GM18498 (cell line): Measurements from ENCODE around the gene RAB37.
A peak's percentile ranks its signal among the peaks of the same experiment; 100 is the strongest.

Experiments
- ATAC-seq: cut with Tn5 transposase; IDR thresholded peaks from one replicate; pipeline ENCODE4 v1.9.1; 2021; ENCODE audit warnings: mild to moderate bottlenecking, moderate library complexity; ENCODE audit not compliant: unreplicated experiment

RAB37 gene

DNA sequence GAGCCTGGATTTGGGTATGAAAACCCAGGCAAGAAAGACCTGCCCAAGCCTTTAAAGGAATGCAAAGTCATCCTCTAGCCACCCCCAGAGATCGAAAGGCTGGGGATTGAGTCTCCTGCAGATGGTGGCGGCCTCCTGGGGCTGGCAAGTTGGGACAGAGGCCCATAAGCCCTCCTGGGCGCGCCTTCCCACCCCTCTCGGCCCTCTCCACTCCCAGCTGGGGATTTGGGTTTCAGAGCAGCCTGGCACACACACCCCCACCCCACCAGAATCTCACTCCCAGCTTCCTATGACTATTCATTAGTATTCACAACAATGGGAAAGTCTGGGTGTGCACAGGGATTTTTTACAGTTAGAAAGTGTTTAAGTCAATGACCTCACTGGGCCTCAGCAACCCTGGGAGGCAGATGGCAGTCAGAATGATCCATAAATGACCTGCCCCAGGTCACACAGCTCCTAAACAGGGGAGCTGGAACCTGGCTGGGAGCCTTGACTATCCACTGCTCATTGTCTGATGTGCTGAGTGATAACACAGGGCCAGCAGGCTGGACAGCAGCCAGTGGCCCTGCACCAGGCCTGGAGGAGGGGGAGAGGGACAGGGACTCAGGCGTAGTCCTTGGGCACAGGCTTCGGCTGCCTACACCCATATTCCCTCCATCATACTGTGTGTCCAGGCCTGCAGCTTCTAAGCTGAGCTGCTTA is 23.5 kb downstream of the RAB37 start:
- no peak for ATAC-seq

DNA sequence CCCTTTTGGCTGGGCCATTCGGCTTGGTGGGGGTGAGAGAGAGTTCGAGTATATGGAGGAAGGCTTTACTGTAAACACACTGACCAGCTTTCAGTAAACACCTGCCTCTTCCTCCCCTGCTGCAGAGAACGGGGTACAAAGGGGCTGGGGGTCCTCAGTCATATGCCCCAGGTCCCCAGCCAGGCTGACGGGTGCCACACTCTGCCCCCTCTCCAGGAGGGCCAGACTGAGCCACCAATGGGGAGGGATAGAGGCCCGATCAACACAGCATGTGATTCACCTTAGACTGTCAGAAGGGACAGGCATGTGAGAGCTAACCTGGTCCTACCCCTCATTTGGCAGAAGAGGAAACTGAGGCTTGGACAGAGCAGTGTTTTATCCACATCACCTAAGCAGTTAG is 24.4 kb downstream of the RAB37 start:
- ATAC-seq, result no peak

DNA sequence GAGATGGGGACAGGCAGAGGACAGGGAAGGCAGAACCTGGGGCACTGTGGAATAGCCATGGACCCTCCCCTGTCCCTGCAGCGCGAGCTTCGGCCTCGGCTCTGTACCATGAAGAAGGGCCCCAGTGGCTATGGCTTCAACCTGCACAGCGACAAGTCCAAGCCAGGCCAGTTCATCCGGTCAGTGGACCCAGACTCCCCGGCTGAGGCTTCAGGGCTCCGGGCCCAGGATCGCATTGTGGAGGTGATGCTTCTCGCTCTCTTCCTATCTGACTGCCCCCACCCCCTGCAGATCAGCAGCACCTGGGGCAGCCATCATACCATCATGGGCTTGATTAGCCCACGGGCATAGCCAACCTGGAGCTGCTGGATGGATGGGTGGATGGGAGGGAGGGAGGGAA is 24.9 kb downstream of the RAB37 start:
- no peak for ATAC-seq

DNA sequence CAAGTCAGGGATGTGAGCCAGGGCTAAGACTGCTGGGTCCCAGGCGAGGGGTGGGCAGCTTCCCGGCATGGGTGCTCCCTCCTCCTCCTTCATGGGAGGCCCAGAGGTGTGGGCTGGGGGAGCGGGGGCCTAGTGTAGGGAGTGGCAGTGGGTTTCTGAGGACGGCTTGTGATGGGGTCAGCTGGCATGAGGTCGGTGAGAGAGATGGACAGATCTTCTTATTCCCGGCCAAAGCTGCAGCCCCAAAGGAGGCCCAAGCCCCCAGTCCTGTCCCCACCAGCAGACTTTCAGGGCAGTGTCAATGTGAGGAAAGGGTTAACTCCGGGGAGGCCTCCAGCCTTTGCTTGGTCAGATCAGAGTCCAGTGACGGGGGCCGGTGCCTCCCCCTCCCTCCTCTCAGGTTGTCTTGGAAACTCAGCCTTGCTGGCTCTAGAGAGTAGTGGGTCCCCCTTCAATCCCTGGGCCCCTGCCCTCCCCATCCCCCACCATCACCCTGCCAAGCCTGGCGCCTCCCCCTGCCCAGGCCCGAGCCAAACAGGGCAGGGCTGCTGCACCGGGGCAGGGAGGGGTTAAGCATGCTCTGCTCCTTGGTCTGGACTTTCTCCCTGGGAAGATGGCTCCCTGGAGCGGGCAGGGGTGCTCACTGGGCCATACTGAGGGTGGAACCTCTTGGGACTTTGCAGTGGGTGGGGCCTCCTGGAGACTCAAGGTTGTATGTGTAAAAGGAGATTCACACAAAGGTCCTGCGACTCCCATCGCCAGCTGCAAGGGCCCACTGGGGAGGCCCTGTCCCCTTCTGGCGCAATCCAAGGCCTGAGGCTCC is 26.7 kb downstream of the RAB37 start:
- ATAC-seq, result no peak

DNA sequence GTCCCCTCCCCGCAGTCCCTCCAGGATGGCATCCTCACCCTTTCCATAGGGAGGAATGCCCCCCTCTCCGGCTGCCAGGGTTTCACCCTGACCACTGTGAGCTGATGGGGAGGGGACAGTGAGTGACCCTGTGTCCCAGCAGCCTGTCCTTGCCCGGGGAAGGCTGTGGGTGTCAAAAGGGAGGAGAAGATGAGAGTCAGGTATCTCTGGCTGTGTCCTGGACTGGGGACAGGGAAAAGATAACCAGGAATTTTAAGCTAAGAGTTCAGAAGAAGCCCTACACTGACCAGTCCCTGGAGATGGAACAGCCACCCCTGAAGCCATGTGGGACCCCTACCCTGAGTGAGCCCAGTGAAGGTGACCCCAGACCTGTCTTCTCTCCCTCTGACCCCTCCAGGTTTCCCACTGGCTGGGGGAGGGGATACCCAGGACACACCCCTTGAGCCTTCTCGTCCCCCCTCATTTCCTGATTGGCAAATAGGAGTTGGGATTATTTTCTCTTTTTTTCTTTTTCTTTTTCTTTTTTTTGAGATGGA is 27.8 kb downstream of the RAB37 start:
- no peak for ATAC-seq

DNA sequence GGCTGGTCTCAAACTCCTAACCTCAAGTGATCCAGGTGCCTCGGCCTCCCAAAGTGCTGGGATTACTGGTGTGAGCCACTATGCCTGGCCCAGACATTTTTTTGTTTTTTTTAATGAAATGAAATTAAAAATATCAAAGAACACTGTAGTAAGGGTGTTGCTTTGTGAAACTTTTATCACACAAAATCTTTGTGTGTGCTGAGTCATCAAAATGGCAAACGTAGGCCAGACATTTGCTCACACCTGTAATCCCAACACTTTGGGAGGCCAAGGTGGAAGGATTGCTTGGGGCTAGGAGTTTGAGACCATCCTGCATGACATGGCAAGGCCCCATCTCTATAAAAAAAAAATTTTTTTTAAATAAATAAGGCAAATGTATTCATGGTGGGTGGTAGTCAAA is 29.4 kb downstream of the RAB37 start:
- ATAC-seq, result no peak

DNA sequence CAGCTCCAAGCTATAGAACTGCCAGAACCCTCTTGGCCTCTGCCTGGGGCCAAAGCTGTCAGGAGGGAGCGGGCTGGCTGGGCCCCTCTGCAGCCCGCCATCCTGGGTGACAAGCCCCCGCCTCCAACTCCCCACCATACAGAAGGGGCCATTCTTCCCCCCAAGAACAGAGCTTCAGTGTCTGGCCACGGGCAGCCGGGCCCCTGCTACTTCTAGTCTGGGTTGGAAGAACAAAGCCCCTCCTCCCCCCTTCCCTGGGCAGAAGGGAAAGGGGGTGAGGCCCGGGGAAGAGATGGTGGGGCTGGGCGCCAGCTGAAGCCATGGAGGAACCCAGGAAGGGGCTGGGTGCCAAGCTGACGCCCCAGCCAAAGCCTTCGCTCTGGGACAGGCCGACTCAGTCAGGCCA is 30.1 kb downstream of the RAB37 start:
- no peak for ATAC-seq

DNA sequence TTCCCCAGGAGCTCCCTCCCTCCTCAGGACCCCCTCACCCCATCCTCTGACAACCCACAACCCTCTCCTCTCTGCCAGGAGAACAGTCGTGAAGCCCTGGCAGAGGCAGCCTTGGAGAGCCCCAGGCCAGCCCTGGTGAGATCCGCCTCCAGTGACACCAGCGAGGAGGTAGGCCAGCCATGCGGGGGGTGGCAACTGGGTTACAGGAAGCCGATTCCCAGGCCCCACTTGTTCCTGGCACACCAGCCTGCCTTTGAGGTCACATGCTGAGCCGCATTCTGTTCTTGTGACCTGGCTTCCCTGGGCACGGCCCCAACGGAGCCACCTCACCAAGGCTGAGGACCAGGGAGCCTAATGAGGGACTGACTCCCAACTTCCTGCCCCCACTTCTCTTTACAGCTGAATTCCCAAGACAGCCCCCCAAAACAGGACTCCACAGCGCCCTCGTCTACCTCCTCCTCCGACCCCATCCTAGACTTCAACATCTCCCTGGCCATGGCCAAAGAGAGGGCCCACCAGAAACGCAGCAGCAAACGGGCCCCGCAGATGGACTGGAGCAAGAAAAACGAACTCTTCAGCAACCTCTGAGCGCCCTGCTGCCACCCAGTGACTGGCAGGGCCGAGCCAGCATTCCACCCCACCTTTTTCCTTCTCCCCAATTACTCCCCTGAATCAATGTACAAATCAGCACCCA is 31.2 kb downstream of the RAB37 start:
- no peak for ATAC-seq

DNA sequence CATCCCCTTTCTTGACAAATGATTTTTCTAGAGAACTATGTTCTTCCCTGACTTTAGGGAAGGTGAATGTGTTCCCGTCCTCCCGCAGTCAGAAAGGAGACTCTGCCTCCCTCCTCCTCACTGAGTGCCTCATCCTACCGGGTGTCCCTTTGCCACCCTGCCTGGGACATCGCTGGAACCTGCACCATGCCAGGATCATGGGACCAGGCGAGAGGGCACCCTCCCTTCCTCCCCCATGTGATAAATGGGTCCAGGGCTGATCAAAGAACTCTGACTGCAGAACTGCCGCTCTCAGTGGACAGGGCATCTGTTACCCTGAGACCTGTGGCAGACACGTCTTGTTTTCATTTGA is 31.7 kb downstream of the RAB37 start:
- ATAC-seq, result no peak

DNA sequence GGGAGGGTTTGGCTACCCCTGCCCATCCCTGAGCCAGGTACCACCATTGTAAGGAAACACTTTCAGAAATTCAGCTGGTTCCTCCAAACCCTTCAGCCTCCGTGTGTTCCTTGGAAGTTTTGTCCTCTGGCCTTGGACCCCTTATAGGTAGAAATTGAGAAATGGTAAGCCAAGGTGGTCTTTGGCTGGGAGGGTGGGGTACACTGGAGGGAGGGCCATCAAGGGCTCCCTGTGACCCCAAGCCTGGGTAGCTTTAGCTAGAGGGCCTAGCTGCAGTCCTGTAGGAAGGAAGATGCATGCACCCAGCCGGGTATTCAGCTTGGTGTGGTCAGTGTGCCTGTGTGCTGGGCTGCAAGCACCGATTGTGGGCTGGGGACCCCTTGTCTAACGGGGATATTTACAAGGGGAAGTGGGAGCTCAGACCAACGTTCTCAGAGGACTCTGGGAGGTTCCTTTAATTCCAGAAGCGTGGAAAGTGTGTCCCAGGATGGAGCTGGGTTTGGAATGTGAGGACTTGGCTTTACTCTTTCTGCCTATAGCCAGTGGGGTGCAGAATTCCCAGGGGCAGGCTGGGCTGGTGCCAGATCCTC is 32.3 kb downstream of the RAB37 start:
- ATAC-seq, result no peak

DNA sequence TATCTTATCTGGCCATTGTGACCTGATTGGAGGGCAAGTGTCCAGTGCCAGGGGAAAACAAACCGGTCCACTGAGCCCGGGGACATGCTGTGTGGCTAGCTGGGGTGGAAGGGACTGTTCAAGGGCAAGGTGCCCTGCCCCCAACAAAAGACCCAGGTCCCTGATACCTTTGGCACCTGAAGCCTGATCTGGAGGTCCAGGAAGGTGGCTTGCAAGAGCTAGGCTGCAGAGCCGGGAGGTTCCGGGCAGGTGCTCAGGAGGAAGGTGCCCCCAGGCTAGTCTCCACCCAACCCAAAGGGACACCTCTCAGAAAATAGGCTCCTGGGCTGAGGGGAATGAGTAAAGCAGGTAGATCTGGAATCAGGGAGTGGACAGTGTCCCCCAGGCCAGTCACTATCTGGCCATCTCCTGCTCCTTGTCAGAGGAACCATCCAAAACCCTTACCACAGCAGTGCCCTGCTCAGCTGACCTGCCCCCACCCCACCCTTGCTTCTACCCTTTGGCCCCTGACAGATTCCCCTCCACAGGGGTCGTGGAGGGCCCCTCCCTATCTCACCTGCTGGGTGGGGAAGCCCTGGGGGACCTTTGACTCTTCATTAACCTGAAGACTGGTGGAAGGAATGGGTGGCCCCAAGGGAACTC is 32.9 kb downstream of the RAB37 start:
- ATAC-seq, result no peak

DNA sequence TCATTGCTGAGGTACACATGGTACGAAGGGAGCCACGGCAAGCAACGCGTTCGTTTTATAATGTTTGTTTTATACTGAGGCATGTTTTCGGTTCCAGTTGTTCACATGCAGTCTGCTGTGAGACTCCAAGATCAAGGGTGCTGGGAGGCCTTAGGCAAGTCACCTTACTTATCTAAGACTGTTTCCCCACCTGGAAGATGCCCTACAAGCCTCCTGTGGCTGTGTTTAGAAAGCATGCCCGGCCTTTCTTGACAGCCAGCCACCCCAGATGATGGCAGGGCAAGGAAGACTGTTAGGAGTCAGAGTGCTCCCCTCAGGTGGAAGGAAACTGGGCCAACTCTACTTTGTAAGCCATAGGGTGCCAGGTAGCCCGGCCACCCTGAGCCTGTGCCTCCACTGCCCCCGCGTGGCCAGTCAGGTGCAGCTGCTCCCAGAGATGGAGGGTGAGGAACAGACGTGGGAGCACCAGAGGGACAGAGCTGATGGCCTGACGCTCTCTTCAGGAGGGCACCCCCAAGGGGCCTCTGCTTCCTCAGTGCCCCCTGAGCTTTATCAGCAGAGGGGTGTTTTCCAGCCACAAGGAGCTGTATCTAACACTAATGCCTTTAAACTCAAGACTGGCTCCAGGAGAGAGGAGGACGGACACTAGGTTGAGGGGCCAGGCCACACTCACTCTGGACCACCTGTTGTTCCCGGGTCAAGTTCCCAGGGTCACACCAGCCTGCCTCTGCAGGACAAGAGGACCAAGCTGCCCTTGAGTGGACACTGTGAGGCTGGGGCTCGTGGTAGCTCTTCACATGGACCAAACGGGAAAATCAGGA is 33.7 kb downstream of the RAB37 start:
- ATAC-seq, result no peak

DNA sequence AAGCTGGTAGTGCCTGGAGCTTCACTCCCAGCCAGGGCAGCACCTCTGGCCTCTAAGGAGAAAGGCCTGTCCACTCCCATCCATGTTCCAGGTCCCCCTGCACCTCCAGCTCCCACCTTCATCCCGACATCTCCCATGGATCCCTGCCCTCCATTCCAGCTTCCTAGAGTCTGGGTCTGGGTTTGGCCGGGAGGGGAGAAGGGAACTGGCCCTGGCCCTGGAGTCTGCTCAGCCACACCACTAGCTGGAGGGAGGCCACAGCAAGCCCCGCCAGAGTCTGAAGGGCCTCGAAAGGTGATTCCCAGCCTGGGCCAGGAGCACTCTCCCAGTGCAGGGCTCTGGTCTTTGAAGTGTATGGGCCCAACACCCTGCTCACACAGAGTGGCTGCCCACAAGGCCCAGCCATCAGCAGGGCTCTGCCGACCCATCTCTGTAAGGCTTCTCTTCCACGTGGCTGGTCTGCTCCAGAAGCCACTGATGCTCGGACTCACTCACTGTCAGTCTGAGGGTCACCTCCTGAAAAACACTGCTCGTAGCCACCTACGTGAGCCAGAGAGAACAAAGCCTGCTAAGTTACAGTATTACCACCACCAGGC is 34.4 kb downstream of the RAB37 start:
- ATAC-seq, result no peak

DNA sequence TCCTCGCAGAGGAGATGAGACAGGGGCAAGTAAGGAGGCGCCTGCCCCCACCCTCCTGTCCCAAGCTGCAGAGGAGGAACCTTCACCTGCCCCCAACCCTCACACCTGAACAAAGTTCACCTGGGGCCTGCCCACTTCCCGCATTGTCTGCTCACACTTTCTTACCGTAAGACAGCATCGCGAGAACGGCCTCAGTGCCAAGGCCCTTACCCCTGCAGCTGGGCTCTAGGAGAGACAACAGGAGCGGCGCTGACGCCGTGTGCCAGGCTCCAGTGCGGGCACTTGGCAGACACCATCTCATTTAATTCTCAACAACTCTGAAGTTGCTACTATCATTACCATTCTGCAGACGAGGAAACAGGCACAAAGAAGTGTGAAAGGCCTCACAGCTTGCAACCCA is 35.0 kb downstream of the RAB37 start:
- no peak for ATAC-seq

DNA sequence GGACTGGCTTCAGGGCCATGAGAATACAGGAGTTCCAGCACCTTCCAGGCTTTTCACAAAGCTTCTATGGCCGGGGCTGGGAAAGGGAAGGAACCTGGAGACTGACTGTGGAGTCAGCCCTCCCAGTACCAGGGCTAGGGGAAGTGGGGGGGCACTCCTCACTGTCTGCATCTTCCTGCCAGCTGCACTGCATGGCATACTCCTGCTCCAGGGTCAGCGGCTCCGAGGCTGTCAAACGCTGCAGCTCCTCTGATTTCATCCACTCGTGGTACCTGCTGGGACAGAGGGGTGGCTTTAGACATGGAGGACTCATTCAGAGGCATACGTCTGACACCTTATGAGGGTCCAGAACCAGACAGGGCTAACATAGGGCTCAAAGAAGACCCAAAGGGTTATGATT is 36.4 kb downstream of the RAB37 start:
- no peak for ATAC-seq

DNA sequence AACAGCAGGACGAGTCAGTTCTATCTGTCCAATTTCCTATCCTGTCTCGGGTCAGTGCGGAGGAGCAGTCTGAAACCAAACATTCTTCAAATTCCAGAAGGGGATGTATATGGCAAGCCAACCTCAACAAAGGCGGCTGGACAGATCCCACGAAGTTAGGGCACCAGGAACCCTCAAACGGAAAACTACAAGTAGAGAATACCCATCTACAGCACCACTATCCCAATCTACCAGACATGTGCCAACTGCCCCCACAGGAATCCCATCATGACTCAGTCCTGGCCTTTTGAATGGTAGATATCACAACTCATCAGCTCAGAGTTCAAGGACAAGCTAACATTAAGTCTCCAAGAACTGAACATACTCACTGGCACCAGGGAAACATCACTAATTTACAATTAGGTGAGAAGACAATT is 36.8 kb downstream of the RAB37 start:
- ATAC-seq, result no peak

DNA sequence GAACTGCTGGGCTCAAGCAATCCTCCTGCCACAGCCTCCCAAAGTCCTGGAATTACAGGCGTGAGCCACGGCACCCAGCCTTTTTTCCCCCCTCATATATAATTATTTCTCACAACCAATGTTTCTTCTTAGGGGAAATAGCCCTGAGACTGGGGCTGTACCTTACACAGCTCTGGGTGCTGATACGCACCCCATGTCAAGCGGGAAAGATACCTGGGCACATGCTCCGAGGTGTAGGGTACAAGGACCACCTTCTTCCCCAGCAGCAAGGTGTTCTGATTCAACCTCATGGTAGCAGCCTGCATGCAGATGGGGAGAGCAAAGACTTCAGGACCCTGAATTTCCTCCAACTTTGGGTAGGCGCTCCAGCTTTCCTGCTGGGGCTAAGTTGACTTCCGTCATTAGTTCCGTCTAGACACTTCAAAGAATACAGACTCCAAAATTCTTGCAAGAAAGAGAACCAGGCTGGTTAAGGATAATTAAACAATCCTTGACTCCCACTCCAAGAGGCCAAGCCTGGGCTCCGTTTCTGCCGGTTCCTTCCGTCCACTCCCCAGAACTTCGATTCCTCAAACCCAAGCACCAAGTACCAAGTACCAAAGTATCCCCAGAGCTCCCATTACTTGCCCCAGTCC is 38.5 kb downstream of the RAB37 start:
- ATAC-seq, result no peak

DNA sequence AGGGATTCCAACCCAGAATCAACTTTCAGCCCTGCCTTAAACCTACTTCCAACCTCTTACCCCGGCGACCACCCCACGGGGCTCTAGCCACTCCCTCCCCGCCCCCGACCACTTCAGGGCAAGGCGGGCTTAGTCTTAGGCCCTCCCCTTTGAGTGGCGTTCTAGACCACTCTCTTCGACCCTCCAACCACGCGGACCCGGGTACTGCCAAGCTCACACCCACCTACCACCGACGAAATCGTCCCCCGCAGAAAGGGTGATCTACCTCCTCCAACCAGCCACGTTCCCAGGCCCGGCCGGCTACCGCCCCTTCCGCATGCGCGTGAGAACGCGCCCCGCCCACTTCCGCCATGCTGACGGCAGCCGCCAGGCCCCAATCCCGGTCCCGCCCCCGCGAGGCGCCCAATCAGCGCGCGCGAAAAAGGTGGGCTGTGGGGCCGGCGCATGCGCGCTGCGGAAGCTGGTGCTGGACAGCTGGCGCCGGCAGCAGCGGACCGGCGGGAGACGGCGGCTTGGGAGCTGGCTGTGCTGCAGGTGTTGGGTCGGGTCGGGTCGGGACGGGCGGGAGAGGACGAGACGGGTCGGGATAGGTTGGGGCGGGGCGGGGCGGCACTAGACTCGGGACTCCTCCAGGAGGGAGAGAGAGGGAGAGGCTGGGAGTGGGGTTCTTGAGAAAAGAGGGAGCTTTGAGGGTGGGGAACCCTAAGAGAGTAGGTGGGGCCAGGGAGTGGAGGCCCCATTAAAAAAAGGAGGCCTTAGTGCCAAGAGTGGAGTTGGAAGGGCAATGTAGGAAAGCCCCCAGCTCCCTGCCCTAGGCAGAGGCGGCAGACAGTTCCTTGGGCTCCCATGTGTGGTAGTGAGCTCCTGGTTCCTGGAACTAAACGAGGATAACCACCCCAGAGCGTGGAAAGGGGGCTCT is 39.2 kb downstream of the RAB37 start, which contains the start of gene NAT9:
NAT9 (minus strand) TSS at position 302 of the 919 bp plus-strand sequence. CDS start 647 bp downstream, outside the sequence.
- ATAC-seq, result peak; percentile 85
